ENCODE results near the gene KCNK7.
A peak's percentile ranks its signal among the peaks of the same experiment; 100 is the strongest.

Gene KCNK7

GRCh38 chr11:65625628-65626342, 30.2 kb upstream of the KCNK7 start:
- no peak for DNase-seq

- no peak for DNase-seq
These were observed 29.5 kb upstream of the KCNK7 start for GRCh38 chr11:65624931-65625627.

DNA sequence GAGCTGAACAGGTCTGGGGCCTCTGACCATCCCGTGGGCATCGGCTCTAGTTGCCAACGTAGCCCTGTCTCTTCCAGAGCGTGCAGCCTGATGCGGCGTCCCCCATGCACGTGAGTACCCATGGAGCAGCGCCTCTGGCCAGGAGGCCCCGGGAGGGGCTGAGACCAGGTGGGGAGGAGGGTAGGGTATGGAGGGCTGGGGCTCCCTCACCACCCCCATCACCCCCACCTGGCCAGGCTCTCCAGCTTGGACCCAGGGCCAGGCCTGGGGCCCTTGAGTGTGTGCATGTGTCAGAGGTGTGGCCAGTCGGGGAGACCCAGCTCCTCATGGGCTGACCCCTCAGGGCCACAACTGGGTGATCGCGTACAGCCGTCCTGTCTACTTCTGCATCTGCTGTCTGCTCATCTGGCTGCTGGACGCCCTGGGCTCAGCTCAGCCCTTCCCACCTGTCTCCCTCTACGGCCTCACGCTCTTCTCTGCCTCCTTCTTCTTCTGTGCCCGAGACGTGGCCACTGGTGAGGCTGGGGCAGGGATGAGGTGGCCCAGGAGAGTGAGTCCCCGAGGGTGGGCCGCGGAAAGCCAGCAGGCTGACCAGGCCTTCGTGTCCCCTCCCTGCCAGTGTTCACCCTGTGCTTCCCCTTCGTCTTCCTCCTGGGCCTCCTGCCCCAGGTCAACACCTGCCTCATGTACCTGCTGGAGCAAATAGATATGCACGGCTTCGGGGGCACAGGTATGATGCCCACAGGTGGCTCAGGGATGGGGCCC, 28.4 kb upstream of the KCNK7 start:
- no peak for DNase-seq

DNA sequence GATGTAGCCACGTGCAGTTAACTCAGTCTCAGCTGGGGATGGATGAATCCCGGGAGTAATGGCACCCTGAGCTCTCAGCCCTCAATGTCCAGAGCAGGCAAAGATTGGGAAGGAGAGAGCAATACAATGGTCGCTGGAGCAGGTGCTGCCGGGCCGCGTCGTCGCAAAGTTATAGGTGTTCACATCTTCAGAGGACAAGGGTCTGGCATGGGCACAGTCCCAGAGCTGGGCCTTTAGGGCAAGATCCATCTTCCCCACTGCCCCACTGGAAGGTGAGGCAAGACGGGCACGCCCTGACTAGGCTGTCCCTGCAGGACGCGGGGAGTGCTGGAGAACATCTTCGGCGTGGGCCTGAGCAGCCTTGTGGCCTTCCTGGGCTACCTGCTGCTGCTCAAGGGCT, 27.6 kb upstream of the KCNK7 start:
- DNase-seq: no peak

GRCh38 chr11:65622011-65622410, 26.4 kb upstream of the KCNK7 start:
- DNase-seq: no peak

DNA sequence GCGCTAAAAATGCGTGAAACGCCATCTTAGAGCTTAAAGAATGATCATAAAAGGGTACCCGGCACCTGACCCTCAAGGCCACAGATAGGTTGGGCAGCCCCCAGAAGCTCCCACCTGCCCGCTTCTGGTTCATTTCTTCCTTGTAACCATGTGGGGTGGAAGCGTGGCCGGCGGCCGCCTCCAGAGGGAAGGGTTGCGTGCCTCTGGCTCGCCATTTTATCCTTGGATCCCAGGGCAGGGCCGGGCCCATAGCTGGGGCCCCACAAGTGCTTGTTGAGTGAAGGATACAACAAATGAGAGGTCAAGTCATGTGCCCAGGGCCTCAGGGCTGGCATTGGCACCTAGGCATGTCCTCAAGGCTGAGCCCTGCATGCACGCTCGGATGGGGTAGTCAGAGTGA, 25.9 kb upstream of the KCNK7 start:
- no peak for DNase-seq

DNA sequence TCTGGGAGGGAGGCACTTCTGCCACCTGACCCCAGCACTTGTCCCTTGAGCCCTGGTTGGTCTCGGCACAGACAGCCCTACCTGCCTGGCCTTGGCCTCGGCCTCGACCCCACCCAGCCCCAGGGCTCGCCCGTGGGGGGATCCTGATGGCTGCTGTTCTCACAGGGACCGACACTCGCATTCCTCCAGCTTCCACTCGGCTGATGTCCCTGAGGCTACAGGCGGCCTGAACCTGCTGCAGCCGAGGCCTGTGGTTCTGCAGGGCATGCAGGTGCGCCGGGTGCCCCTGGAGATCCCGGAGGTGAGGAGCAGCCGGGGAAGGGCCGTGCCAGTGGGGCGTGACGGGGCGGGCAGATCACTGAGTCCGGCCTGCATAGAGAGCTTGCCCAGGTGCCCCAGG, 25.1 kb upstream of the KCNK7 start:
- no peak for DNase-seq

DNA sequence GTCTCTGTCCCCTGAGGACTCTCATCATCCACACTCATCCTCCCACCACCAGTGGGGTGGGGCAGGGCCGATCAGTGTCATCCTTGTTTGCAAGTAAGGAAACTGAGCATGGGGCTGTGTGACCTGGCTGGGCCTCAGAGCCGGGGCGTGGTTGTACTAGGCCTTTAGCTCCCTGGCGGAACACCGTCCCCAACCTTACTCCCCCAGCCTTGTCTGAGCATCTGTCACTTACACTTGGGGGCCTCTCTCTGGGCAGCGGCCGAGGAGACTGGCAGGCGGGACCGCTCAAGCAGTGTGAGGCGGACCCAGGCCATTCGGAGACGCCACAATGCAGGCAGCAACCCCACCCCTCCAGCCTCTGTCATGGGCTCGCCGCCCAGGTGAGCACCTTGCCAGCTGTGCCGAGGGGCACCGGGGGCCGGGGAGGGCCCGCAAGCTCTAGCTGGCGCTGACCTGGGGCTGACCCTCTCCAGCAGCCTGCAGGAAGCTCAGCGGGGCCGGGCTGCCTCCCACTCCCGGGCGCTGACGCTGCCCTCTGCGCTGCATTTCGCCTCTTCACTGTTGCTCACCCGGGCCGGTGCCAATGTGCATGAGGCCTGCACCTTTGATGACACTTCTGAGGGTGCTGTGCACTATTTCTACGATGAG, 23.8 kb upstream of the KCNK7 start:
- no peak for DNase-seq

DNA sequence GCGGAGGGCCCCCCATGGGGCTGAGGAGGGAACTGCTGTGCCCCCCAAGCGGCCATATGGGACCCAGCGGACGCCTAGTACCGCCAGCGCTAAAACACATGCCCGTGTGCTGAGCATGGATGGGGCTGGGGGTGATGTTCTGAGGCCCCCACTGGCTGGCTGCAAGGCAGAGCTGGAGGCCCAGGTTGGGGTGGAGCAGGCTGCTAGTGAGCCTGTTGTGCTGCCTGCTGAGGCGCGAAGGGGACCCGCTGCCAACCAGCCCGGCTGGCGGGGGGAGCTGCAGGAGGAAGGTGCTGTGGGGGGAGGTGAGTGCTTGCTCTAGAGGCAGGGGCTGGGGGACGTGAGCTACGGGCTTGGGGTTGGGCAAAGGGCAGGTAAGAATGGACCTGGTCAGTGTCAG, 23.2 kb upstream of the KCNK7 start:
- DNase-seq: no peak

DNA sequence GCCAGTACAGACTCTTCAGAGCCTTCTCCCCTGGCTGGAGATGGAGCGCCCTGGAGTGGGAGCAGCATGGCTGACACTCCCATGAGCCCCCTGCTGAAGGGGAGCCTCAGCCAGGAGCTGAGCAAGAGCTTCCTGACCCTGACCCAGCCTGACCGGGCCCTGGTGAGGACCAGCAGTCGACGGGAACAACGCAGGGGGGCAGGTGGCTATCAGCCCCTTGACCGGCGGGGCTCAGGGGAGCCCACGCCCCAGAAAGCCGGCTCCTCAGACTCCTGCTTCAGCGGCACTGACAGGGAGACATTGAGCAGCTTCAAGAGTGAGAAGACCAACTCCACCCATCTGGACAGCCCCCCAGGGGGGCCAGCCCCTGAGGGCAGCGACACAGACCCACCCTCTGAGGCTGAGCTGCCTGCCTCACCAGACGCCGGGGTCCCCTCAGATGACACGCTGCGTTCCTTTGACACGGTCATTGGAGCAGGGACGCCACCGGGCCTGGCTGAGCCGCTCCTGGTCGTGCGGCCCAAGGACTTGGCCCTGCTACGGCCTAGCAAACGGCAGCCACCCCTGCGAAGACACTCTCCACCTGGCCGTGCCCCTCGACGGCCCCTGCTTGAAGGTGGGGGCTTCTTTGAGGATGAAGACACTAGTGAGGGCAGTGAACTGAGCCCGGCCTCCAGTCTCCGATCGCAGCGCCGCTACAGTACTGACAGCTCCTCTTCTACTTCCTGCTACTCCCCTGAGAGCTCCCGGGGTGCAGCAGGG, 22.6 kb upstream of the KCNK7 start:
- no peak for DNase-seq

- DNase-seq: no peak
These were observed 21.7 kb upstream of the KCNK7 start for GRCh38 chr11:65617136-65617850.

DNA sequence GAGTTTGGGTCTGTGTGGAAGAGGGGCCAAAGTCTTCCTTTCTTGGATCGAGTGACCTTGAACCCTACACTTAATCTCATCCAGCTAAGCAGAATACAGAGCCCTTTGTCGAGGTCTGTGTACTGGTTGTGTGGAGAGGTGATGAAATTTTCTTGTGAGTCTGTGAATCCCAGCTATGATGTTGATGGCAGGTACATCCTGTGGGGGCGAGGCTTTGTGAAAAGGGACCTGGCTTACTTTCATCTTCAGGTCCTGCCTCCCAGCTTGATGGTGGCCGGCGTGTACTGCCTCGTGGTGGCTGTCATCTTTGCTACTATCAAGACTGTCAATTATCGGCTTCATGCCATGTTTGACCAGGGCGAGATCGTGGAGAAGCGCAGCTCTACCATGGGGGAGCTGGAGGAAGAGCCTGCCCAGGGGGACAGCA, 21.0 kb upstream of the KCNK7 start:
- DNase-seq: no peak

DNA sequence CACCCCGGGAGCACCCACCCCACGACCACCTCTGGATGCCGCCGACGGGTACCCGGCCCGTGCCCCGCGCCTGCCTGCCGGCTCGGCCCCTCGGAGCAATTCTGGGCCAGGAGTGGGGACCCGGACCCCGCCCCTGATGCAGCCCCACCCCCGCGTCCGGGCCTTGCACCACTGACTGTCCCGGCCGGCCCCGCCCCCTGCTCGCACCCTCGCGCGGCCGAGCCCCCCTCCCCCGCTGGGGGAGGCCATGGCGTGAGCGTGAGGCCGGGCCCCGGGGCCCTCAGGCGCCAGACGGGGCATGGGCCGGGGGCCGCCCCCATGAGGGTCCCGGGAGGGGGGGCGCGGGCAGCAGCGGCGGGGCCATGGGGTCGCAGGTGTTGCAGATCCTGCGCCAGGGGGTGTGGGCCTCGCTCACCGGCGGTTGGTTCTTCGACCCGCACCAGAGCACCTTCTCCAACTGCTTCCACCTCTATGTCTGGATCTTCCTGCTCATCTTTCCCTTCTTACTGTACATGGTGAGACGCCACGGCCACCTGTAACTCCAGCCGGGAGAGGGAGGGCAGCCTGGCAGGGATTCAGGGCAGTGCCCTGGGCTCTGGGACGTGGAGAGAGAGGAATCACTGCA, 20.5 kb upstream of the KCNK7 start:
- no peak for DNase-seq

- peak; percentile 100 for DNase-seq
These were observed 19.8 kb upstream of the KCNK7 start, which contains the start of gene PCNX3 for GRCh38 chr11:65615229-65615949. Gene PCNX3 (plus strand): TSS chr11:65615776. CDS start chr11:65616312, 536 bp downstream.

- DNase-seq: no peak
These were observed 17.7 kb upstream of the KCNK7 start for GRCh38 chr11:65613091-65613928.

DNA sequence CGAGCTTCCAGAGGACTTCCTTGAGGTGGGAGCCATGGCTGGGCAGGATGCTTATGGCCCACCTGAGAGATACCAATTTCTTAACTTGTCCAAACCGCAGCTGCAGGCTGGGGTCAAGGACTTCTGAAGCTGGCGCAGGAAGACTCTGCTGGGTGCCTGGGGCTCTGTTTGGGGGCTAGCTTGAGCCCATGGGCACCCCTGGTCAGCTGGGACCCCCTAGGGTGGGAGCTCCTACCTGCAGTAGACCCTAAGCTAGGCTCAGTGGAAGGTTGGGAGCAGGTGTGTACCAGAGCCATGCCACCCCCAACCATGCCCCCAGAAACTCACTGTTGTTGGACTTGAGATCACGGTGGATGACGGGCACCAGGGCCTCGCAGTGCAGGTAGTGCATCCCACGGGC, 17.1 kb upstream of the KCNK7 start:
- DNase-seq: no peak

- DNase-seq: no peak
These were observed 16.4 kb upstream of the KCNK7 start for GRCh38 chr11:65611758-65612603.

GRCh38 chr11:65611028-65611757, 15.6 kb upstream of the KCNK7 start:
- DNase-seq: no peak
